Fibroblast of the aortic adventitia (primary cell): ENCODE results near the gene ADD2. TPM values are rescaled to one million over a fixed set of nuclear protein-coding genes. Genes with fewer than 3 reads are reported as not detected.

ENCODE experiments used
- DNase-seq: peaks from one replicate; pipeline ENCODE4 v3.0.0-alpha.2; 2010; ENCODE audit warnings: low read depth
- H3K4me3 ChIP-seq: 2 replicates; pipeline ENCODE4 v1.5.1; 2011; ENCODE audit warnings: low read depth, mild to moderate bottlenecking, control low read depth, low read length, moderate library complexity
- CTCF ChIP-seq: IDR thresholded peaks from 2 replicates; pipeline ENCODE4 v1.5.1; 2011; ENCODE audit warnings: mild to moderate bottlenecking, low read length, control low read depth, inconsistent platforms; ENCODE audit not compliant: insufficient read depth
- total RNA-seq: library from RNA; depleted of rRNA; stranded (reverse); fragments of >200 nt; gene quantifications from 2 replicates; pipeline ENCODE4 v1.2.3, GENCODE V29; 2012; ENCODE audit warnings: low replicate concordance

Gene ADD2
- total RNA-seq, 1 donor: 0.36 TPM

DNA sequence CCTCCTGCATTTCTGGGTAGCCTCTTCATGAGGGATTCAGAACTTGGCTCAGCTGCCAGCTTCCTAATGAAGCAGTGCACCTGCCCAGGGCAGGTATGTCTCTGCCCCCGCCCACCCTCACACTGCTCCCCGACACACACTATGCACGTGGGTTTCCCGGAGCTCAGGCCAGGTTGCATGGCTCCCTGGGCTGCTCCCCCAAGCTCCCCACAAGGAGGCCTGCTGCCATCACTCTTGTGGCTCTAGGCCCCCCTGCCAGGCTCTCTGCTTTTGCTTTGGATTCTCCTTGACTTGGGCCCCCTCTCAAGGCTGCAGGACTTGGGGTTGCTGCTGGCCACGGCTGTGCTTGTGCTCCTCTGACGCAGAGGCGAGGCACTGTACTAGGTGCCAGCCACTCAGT is 43.6 kb downstream of the ADD2 start:
- no peak for DNase-seq
- H3K4me3 ChIP-seq: no peak overlapping the region
- no peak for TF ChIP-seq CTCF

DNA sequence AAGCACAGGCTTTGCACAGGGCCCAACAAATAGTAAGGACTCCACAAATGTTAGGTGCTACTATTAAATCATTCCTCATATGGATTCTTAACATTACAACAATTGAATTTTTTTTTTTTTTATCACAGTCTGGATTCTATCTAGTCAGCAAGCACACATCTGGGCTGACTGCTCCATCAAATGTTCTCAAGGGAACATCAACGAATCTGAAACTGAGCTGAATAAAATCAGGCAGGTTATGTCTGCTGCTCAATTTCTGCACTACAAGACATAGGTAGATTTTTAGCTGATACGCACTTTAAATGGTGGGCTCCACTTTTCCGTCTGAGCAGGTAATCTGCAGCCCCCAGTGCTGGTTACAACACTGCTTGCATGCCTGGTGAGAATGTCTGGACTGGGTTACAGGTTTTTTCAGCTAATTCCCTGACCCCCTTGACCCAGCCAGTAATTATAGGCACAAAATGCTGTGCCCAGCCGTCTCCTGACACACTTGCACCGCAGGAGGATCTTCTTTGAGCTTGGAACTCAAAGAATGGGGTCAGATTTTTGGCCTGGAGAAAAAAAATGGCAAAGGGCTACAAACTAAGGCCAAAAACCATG is 44.6 kb downstream of the ADD2 start:
- no peak overlapping the region for H3K4me3 ChIP-seq
- no peak for TF ChIP-seq CTCF
- DNase-seq: no peak

GRCh38 chr2:70720124-70720523 is 47.9 kb downstream of the ADD2 start:
- H3K4me3 ChIP-seq: no peak overlapping the region
- TF ChIP-seq CTCF: no peak

GRCh38 chr2:70719231-70719630 is 48.8 kb downstream of the ADD2 start:
- DNase-seq: no peak
- no peak for TF ChIP-seq CTCF
- no peak overlapping the region for H3K4me3 ChIP-seq

More at GRCh38 chr2:70720124-70720523, 47.9 kb downstream of the ADD2 start:
- DNase-seq: no peak

DNA sequence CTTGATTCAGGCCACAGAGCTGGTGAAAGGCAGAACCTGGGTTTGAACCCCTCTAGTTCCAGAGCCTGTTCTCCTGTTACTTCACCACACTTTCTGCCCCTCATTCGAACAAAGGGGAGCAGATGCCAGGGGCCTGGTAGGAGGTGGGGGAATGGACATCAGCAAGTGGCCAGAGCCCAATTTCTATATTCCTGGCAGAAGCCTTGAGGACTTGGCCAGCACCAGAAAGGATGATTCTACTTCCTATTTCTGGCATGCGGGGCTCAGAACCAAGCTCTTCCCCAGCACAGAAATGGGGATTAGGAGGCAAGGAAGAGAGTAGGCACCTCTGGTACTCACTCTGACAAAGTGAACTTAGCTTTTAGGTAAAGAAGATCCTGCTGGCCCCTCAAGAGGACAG is 49.3 kb downstream of the ADD2 start:
- TF ChIP-seq CTCF: no peak
- DNase-seq: no peak

DNA sequence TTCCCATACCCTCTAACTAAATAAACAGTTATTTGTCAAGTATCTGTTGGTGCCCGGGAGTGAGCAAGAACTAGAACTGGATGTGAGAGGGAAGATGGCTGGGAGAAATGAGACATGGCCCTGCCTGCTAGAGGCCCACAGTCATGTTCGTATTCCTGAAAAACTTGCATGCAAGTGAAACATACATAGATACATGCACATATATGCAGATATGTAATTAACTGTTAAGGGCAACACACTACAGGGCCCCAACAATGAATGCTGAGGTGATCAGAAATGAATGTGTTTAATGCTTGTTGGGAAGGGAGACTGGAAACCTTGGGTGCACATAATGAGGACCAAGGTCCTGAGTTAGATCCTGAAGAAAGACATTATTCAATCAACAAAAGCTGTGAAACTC is 49.8 kb downstream of the ADD2 start:
- no peak for DNase-seq
- TF ChIP-seq CTCF: no peak
- no peak overlapping the region for H3K4me3 ChIP-seq

More for the DNA sequence above, 49.3 kb downstream of the ADD2 start:
- H3K4me3 ChIP-seq: no peak overlapping the region
